ENCODE measurements around the gene PGLYRP2.

GRCh38 chr19:15524781-15525180 lies 45.5 kb upstream of the PGLYRP2 start:
- TF ChIP-seq, protein P1, sequence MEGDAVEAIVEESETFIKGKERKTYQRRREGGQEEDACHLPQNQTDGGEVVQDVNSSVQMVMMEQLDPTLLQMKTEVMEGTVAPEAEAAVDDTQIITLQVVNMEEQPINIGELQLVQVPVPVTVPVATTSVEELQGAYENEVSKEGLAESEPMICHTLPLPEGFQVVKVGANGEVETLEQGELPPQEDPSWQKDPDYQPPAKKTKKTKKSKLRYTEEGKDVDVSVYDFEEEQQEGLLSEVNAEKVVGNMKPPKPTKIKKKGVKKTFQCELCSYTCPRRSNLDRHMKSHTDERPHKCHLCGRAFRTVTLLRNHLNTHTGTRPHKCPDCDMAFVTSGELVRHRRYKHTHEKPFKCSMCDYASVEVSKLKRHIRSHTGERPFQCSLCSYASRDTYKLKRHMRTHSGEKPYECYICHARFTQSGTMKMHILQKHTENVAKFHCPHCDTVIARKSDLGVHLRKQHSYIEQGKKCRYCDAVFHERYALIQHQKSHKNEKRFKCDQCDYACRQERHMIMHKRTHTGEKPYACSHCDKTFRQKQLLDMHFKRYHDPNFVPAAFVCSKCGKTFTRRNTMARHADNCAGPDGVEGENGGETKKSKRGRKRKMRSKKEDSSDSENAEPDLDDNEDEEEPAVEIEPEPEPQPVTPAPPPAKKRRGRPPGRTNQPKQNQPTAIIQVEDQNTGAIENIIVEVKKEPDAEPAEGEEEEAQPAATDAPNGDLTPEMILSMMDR (IDR thresholded peaks at IDR 0.05 in 2 of 3, conservative IDR thresholded peaks at IDR 0.05 in 1 of 3; ENCODE audit: borderline replicate concordance in 1 of 3, insufficient read depth in 1 of 3, low read depth in 2 of 3, low read length in 2 of 3) = no peak
- TF ChIP-seq EZH2 (IDR thresholded peaks at IDR 0.05) (no peak), POLR2AphosphoS5 (IDR thresholded peaks at IDR 0.05; ENCODE audit: low read depth, low read length) (no peak), TCF7L2 (IDR thresholded peaks at IDR 0.05; ENCODE audit: borderline replicate concordance, extremely low read depth, insufficient read depth, insufficient read length) (no peak), ZNF274 (IDR thresholded peaks at IDR 0.05; ENCODE audit: low read depth, low read length) (no peak), ZFX (IDR thresholded peaks at IDR 0.05) (no peak), POLR2A (IDR thresholded peaks at IDR 0.05; ENCODE audit: borderline replicate concordance, extremely low read depth, insufficient read depth, insufficient read length) (no peak), RAD21 (IDR thresholded peaks at IDR 0.05; ENCODE audit: low read depth) (no peak), EZH2phosphoT487 (IDR thresholded peaks at IDR 0.05; ENCODE audit: borderline replicate concordance) (no peak), REST (IDR thresholded peaks at IDR 0.05; ENCODE audit: low read depth) (no peak), CEBPB (IDR thresholded peaks at IDR 0.05; ENCODE audit: low read depth) (no peak), CBX3 (IDR thresholded peaks at IDR 0.05; ENCODE audit: low read depth) (no peak)
- TF ChIP-seq, protein P2, sequence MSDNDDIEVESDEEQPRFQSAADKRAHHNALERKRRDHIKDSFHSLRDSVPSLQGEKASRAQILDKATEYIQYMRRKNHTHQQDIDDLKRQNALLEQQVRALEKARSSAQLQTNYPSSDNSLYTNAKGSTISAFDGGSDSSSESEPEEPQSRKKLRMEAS (IDR thresholded peaks at IDR 0.05) = no peak
